ENCODE measurements around the gene ALDOB.

Gene ALDOB

GRCh38 chr9:101455656-101456240 lies 20.2 kb upstream of the ALDOB start:
- peak; percentile 47 for DNase-seq (ENCODE audit: low spot score)

GRCh38 chr9:101453776-101454570 lies 18.4 kb upstream of the ALDOB start:
- DNase-seq (ENCODE audit: low spot score), result no peak

GRCh38 chr9:101451498-101451897 lies 15.9 kb upstream of the ALDOB start:
- no peak for DNase-seq (ENCODE audit: low spot score)

GRCh38 chr9:101450931-101451330 lies 15.4 kb upstream of the ALDOB start:
- no peak for DNase-seq (ENCODE audit: low spot score)

GRCh38 chr9:101449071-101449721 lies 13.6 kb upstream of the ALDOB start:
- peak; percentile 92 for DNase-seq (ENCODE audit: low spot score)

GRCh38 chr9:101448680-101449070 lies 13.1 kb upstream of the ALDOB start:
- DNase-seq (ENCODE audit: low spot score), result no peak

- no peak for DNase-seq (ENCODE audit: low spot score)
Measured at GRCh38 chr9:101446732-101447131, 11.2 kb upstream of the ALDOB start.

- DNase-seq (ENCODE audit: low spot score), result no peak
Measured at GRCh38 chr9:101445353-101446029, 9.9 kb upstream of the ALDOB start.

- DNase-seq (ENCODE audit: low spot score), result no peak
Measured at GRCh38 chr9:101443364-101443771, 7.8 kb upstream of the ALDOB start.

- no peak for DNase-seq (ENCODE audit: low spot score)
Measured at GRCh38 chr9:101442736-101443135, 7.2 kb upstream of the ALDOB start.

GRCh38 chr9:101442318-101442717 lies 6.7 kb upstream of the ALDOB start:
- no peak for DNase-seq (ENCODE audit: low spot score)

GRCh38 chr9:101440714-101441230 lies 5.2 kb upstream of the ALDOB start:
- DNase-seq (ENCODE audit: low spot score), result no peak

- DNase-seq (ENCODE audit: low spot score), result no peak
Measured at GRCh38 chr9:101438523-101438922, 2.9 kb upstream of the ALDOB start.

- no peak for DNase-seq (ENCODE audit: low spot score)
Measured at GRCh38 chr9:101437806-101438232, 2.2 kb upstream of the ALDOB start.

GRCh38 chr9:101434998-101435397 lies 576 bp downstream of the ALDOB start:
- no peak for DNase-seq (ENCODE audit: low spot score)

- DNase-seq (ENCODE audit: low spot score), result no peak
Measured at GRCh38 chr9:101433229-101433628, 2.3 kb downstream of the ALDOB start.

- DNase-seq (ENCODE audit: low spot score), result no peak
Measured at GRCh38 chr9:101432740-101433139, 2.8 kb downstream of the ALDOB start.

- DNase-seq (ENCODE audit: low spot score), result no peak
Measured at GRCh38 chr9:101432171-101432570, 3.4 kb downstream of the ALDOB start.

- no peak for DNase-seq (ENCODE audit: low spot score)
Measured at GRCh38 chr9:101429736-101430135, 5.8 kb downstream of the ALDOB start.

GRCh38 chr9:101428909-101429308 lies 6.7 kb downstream of the ALDOB start:
- no peak for DNase-seq (ENCODE audit: low spot score)

GRCh38 chr9:101427957-101428655 lies 7.5 kb downstream of the ALDOB start:
- DNase-seq (ENCODE audit: low spot score), result no peak

- no peak for DNase-seq (ENCODE audit: low spot score)
Measured at GRCh38 chr9:101427358-101427757, 8.2 kb downstream of the ALDOB start.
